GM21447 (cell line): Measurements from ENCODE around the gene SLC22A15.
"Not testable (repeated sequence)": the region's sequence is repeated elsewhere in the genome, so short reads cannot be mapped to it uniquely, and the experiment has no call there.

Experiments used
- ATAC-seq: cut with Tn5 transposase; IDR thresholded peaks from one replicate; pipeline ENCODE4 v1.9.1; 2021; ENCODE audit not compliant: unreplicated experiment

Gene SLC22A15

GRCh38 chr1:116031302-116031835, 55.1 kb downstream of the SLC22A15 start:
- no peak for ATAC-seq

DNA sequence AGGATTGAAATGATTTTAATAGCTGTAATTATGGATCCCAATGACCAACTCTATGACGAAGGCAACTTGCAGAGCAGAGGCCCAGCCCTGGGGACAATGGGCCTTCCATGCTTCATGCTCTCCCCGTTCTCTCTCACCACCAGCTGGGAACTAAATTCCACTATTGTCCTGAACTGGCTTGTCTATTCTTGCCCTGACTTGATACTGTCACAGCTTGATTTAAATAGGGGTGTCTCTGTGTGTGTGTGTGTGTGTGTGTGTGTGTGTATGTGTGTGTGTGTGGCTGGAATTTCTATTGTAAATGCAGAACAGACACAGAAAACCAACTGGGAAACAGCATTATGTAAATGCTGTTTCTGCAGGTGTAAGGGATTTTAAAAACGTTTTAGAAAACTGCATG, 57.0 kb downstream of the SLC22A15 start:
- ATAC-seq = no peak

- no peak for ATAC-seq
Measured at GRCh38 chr1:116036255-116036654, 59.9 kb downstream of the SLC22A15 start.

GRCh38 chr1:116038679-116039078, 62.4 kb downstream of the SLC22A15 start:
- no peak for ATAC-seq

DNA sequence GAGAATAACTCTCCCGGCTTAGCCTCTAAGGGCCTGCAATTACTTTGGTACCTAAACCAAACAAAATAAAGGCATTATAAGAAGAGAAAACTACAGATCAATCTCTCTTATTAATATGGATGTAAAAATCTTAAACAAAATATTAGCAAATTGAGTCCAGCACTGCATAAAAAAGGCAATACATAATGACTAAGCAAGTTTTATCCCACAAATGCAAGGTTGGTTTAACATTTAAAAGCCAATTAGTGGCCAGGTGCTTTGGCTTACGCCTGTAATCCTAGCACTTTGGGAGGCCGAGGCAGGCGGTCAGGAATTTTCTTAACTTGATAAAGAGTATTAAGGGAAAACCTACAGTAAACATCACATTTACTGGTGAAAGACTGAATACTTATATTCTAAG, 67.8 kb downstream of the SLC22A15 start:
- ATAC-seq = no peak

DNA sequence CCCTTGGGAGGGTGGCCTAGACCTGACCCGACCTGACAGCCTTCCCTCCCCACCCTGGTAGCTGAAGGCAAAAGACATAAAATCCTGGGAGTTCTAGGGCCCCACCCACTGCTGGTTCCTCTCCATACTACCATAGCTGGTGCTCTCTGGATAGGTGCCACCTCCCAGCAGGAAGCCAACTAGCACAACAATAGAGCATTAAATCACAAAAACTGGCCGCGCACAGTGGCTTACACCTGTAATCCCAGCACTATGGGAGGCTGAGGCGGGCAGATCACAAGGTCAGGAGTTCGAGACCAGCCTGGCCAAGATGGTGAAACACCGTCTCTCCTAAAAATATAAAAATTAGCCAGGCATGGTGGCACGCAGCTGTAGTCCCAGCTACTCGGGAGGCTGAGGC, 70.6 kb downstream of the SLC22A15 start:
- ATAC-seq = not testable (repeated sequence)

DNA sequence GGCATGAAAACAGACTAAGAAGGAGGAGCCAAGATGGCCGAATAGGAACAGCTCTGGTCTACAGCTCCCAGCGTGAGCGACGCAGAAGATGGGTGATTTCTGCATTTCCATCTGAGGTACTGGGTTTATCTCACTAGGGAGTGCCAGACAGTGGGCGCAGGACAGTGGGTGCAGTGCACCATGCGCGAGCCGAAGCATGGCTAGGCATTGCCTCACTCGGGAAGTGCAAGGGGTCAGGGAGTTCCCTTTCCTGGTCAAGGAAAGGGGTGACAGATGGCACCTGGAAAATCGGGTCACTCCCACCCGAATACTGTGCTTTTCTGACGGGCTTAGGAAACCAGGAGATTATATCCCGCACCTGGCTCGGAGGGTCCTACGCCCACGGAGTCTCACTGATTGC, 75.6 kb downstream of the SLC22A15 start:
- ATAC-seq = not testable (repeated sequence)

DNA sequence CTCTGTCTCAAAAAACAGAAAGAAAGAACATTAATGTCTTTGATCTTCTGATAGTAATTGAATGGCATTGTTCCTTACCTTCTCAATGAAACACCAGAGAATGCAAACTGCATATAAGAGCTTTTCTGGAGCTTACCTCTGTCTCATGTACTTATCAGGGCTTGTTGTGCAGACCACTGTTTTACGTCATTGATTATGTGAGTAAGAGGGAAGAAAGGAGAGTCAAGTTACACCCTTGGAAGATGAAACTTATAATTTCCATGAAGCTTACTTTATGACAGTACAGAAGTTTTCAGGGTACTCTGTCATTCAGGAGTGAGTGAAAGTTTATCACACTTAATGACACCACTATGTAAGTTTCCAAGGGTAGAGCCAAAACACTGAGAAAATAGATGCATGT, 85.9 kb downstream of the SLC22A15 start:
- ATAC-seq = no peak

DNA sequence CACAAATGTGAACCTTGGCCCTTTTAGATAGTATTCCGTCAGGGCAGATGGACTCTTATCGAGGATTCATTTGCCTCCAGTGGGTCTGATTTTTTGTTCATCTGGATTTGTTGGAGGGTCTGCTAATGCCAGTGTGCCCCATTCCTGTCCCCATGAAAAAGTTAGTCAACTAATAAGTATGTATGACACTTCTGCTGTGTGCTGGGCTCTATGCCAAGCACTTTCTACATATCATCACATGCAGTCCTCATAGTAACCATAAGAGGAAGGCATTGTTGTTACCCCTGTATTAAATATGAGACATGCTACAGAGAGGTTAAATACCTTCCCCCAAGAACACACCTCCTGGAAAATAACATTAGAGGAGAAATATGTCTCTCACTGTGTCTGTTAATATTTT, 88.3 kb downstream of the SLC22A15 start:
- ATAC-seq = no peak

GRCh38 chr1:116066868-116067565, 90.7 kb downstream of the SLC22A15 start:
- ATAC-seq = no peak

GRCh38 chr1:116067566-116067890, 91.2 kb downstream of the SLC22A15 start:
- no peak for ATAC-seq

DNA sequence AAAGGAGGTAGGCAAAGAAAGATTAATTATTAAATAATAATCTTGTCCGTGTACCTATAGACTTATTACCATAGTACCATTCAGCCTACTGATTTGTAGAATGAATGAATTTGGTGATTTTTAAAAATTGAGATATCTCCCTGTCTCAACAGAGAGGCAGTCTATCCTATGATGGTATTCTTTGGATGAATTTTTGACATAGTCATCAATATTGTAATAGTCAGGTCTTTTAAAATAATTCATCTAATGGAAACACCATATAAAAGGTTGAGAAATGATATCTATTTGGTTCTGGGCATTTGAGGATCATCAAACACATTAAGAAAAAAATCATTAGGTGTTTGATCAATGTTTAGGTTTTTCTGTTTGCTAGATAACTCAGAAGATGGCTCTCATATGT, 99.3 kb downstream of the SLC22A15 start:
- no peak for ATAC-seq

GRCh38 chr1:116075990-116076389, 99.7 kb downstream of the SLC22A15 start:
- no peak for ATAC-seq

DNA sequence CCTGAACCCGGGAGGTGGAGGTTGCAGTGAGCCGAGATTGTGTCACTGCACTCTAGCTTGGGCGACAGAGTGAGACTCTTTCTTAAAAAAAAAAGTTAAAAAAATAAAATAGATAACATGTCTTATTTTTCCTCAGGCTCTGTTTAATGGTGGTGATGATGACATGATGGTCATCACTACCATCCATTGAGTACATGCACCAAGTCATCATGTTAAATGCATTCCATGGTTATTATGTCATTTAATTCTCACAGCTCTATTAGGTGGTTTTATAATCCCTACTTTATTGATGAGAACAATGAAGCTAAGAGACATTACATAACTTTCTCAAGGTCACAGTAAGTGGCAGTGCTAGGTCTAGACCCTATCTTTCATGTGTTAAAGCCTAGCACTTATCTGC, 100.5 kb downstream of the SLC22A15 start:
- no peak for ATAC-seq

DNA sequence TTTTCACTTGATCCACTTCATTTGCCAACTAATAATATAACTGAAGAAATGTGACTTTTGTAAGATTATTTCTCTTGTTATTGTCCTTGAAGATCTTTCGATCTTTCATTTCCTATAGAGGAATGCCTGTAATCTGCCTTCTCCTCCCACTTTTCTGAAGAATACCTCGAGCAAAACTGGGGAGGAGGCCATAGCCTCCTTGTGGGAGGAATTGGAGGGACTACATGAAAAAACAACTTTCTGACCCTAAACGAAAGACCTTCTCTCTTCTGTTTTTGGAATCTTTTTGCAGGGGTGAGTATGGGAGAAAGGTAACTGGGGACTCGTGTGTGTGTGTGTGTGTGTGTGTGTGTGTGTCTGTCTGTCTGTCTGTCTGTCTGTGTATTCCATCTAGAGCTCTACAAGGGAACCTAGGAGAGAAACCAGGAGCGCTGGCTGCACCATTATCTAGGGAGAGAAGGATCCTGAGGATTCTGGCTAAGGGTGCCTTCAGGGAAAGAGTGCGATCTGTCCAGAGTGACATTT, 102.4 kb downstream of the SLC22A15 start:
- no peak for ATAC-seq

- no peak for ATAC-seq
Measured at GRCh38 chr1:116087628-116088027, 111.3 kb downstream of the SLC22A15 start.

DNA sequence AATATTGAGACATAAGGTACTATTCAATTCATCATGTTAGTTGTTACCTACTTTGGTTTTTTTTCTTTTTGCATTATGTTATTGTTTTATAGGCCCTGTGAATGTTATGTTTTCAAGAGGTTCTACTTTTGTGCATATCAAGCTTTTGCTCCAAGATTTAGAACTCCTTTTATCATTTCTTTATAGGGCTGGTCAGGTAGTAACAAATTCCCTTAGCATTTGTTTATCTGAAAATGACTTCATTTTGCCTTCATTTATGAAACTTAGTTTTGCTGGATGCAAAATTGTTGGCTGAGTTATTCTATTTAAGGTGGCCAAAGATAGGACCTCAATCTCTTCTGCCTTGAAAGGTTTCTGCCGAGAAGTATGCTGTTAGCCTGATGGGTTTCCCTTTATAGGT, 113.6 kb downstream of the SLC22A15 start:
- ATAC-seq = no peak

DNA sequence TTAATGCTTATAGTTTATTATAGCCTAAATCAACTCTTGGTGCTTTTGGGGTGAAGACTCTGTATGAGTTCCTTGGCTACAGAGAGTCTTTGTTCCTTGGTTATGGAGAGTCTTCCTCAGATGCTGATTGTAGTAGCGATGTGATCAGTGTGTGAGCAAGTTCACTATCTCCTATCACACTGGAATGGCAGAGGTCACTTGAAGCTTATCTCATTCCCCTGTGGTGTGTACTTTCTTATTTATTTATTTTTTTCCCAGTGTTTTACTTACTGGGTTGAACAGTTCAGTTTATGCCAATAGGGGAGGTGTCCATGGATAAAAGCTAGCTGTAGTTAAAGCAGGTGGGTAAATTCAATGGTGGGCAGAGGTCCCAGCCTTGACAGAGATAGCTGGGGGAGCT, 114.8 kb downstream of the SLC22A15 start:
- ATAC-seq = no peak

- ATAC-seq = no peak
Measured at GRCh38 chr1:116092752-116093489, 116.6 kb downstream of the SLC22A15 start.

DNA sequence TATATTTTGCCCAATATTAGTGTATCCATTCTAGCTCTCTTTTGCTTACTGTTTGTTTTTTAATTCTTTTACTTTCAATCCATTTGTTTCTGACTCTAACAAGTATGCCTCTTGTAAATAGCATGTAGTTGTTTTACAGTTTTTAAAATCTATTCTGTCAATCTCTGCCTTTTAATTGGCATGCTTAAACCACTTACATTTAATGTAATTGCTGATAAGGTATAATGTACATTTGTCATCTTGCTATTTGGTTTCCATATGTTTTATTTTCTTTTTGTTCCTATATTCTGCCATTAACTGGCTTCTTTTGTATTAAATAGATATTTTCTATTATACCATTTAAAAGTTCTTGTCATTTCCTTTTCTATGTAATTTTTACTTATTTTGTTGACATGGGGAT, 118.7 kb downstream of the SLC22A15 start:
- no peak for ATAC-seq

- no peak for ATAC-seq
Measured at GRCh38 chr1:116096013-116096618, 119.8 kb downstream of the SLC22A15 start.

DNA sequence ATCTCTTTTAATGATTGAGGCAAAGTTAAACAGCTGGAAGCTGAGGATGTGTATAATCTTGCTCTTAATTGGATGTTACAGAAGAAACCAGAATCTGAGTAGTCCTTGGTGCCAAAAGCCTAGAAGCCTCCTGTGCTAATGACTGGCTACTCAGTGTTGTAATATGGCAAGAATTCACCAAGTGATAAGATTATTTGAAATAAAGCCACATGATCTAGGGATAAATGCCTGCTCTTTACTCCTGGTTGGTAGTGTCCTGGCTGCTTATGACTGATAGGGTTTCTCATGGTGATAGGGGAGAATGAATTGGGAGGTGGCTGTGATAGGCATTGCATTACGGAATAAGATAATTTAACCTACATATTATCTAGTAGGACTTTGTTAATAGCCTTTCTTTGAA, 121.3 kb downstream of the SLC22A15 start:
- ATAC-seq = no peak
